SK-N-SH treated with all-trans-retinoic acid at 6 μM for 48 hours (cell line): ENCODE results near the gene SEC14L5.

Source experiments
- ATAC-seq: fragments of 200-7000 bp; cut with Tn5 transposase; 3 replicates; pipeline ENCODE4 v1.9.1; 2020; ENCODE audit warnings: mild to moderate bottlenecking, moderate library complexity
- ARNTL ChIP-seq: fragments of 450-650 bp; formaldehyde crosslinking; IDR thresholded peaks from 2 replicates; pipeline ENCODE4 v1.5.0; 2020; ENCODE audit warnings: low read depth, mild to moderate bottlenecking, moderate library complexity, borderline replicate concordance
- BACH2 ChIP-seq: fragments of 250-450 bp; sonication (Bioruptor Pico); IDR thresholded peaks from 2 replicates; pipeline ENCODE4 v1.9.0; 2021; ENCODE audit warnings: mild to moderate bottlenecking, borderline replicate concordance
- CSDC2 ChIP-seq: fragments of 250-450 bp; sonication (Bioruptor Pico); IDR thresholded peaks from 2 replicates; pipeline ENCODE4 v1.5.0; 2020; ENCODE audit warnings: mild to moderate bottlenecking, moderate library complexity
- ESRRG ChIP-seq: fragments of 250-450 bp; sonication (Bioruptor Pico); IDR thresholded peaks from 2 replicates; pipeline ENCODE4 v1.6.1; 2021; ENCODE audit warnings: mild to moderate bottlenecking
- OSR1 ChIP-seq: fragments of 250-450 bp; sonication (Bioruptor Pico); IDR thresholded peaks from 2 replicates; pipeline ENCODE4 v1.8.0; 2022; ENCODE audit warnings: moderate library complexity, mild to moderate bottlenecking, inconsistent platforms
- RARB ChIP-seq: fragments of 250-450 bp; sonication (Bioruptor Pico); IDR thresholded peaks from 2 replicates; pipeline ENCODE4 v1.8.0; 2021; ENCODE audit warnings: mild to moderate bottlenecking, moderate library complexity
- SNAI2 ChIP-seq: fragments of 250-450 bp; sonication (Bioruptor Pico); IDR thresholded peaks from 2 replicates; pipeline ENCODE4 v1.5.0; 2020; ENCODE audit warnings: mild to moderate bottlenecking, moderate library complexity
- TCF4 ChIP-seq: fragments of 250-450 bp; sonication (Bioruptor Pico); IDR thresholded peaks from 2 replicates; pipeline ENCODE4 v1.8.0; 2021; ENCODE audit warnings: mild to moderate bottlenecking, moderate library complexity, borderline replicate concordance
- TOX ChIP-seq: fragments of 250-450 bp; sonication (Bioruptor Pico); IDR thresholded peaks from 2 replicates; pipeline ENCODE4 v1.8.0; 2021; ENCODE audit warnings: mild to moderate bottlenecking, moderate library complexity, borderline replicate concordance
- ZFP3 ChIP-seq: fragments of 250-450 bp; sonication (Bioruptor Pico); IDR thresholded peaks from 2 replicates; pipeline ENCODE4 v1.5.0; 2020; ENCODE audit warnings: mild to moderate bottlenecking, moderate library complexity
- ZFP30 ChIP-seq: fragments of 450-650 bp; formaldehyde crosslinking; IDR thresholded peaks from 2 replicates; pipeline ENCODE4 v1.5.0; 2022; ENCODE audit warnings: mild to moderate bottlenecking, moderate library complexity
- ZNF70 ChIP-seq: fragments of 450-650 bp; formaldehyde crosslinking; IDR thresholded peaks from 2 replicates; pipeline ENCODE4 v1.5.0; 2020; ENCODE audit warnings: mild to moderate bottlenecking, moderate library complexity
- ZNF8 ChIP-seq: fragments of 450-650 bp; formaldehyde crosslinking; IDR thresholded peaks from 2 replicates; pipeline ENCODE4 v1.5.0; 2020; ENCODE audit warnings: mild to moderate bottlenecking, moderate library complexity
- TF ChIP-seq, protein P1 (sequence below): fragments of 250-450 bp; sonication (Bioruptor Pico); IDR thresholded peaks from 2 replicates; pipeline ENCODE4 v1.5.1; 2021; ENCODE audit warnings: mild to moderate bottlenecking, moderate library complexity
- TF ChIP-seq, protein P2 (sequence below): fragments of 250-450 bp; sonication (Bioruptor Pico); IDR thresholded peaks from 2 replicates; pipeline ENCODE4 v1.8.0; 2020; ENCODE audit warnings: mild to moderate bottlenecking, moderate library complexity, borderline replicate concordance
- TF ChIP-seq, protein P3 (sequence below): fragments of 250-450 bp; sonication (Bioruptor Pico); IDR thresholded peaks from 2 replicates; pipeline ENCODE4 v1.5.0; 2020; ENCODE audit warnings: mild to moderate bottlenecking, moderate library complexity

SEC14L5 gene

DNA sequence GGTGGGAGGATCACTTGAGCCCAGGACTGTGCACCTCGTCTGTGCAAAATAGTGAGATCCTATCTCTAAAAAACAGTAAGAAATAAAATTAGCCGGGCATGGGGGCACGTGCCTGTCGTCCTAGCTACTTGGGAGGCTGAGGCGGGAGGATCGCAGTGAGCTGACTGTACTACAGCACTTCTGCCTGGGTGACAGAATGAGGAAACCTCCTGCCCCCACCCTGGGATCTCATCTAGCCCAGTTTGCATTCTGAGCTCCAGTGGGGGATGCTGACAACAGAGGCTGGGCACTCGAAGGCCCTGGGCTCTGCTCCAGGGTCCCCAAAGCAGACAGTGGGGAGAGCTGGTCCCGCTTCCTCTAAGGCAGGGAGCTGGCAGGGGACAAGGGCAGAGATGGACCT is 68.5 kb downstream of the SEC14L5 start (continued):
- TF ChIP-seq, protein P1, sequence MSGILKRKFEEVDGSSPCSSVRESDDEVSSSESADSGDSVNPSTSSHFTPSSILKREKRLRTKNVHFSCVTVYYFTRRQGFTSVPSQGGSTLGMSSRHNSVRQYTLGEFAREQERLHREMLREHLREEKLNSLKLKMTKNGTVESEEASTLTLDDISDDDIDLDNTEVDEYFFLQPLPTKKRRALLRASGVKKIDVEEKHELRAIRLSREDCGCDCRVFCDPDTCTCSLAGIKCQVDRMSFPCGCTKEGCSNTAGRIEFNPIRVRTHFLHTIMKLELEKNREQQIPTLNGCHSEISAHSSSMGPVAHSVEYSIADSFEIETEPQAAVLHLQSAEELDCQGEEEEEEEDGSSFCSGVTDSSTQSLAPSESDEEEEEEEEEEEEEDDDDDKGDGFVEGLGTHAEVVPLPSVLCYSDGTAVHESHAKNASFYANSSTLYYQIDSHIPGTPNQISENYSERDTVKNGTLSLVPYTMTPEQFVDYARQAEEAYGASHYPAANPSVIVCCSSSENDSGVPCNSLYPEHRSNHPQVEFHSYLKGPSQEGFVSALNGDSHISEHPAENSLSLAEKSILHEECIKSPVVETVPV (CRISPR knock-in tag) = no peak
- TF ChIP-seq RARB (CRISPR knock-in tag) = no peak
- no peak for TF ChIP-seq ZNF8 (CRISPR knock-in tag)
- no peak for TF ChIP-seq BACH2 (CRISPR knock-in tag)
- TF ChIP-seq, protein P2, sequence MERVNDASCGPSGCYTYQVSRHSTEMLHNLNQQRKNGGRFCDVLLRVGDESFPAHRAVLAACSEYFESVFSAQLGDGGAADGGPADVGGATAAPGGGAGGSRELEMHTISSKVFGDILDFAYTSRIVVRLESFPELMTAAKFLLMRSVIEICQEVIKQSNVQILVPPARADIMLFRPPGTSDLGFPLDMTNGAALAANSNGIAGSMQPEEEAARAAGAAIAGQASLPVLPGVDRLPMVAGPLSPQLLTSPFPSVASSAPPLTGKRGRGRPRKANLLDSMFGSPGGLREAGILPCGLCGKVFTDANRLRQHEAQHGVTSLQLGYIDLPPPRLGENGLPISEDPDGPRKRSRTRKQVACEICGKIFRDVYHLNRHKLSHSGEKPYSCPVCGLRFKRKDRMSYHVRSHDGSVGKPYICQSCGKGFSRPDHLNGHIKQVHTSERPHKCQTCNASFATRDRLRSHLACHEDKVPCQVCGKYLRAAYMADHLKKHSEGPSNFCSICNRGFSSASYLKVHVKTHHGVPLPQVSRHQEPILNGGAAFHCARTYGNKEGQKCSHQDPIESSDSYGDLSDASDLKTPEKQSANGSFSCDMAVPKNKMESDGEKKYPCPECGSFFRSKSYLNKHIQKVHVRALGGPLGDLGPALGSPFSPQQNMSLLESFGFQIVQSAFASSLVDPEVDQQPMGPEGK (CRISPR knock-in tag) = no peak
- no peak for TF ChIP-seq CSDC2 (CRISPR knock-in tag)
- no peak for TF ChIP-seq SNAI2 (CRISPR knock-in tag)
- TF ChIP-seq TOX (CRISPR knock-in tag) = no peak
- TF ChIP-seq, all 23 proteins: peak for 0

DNA sequence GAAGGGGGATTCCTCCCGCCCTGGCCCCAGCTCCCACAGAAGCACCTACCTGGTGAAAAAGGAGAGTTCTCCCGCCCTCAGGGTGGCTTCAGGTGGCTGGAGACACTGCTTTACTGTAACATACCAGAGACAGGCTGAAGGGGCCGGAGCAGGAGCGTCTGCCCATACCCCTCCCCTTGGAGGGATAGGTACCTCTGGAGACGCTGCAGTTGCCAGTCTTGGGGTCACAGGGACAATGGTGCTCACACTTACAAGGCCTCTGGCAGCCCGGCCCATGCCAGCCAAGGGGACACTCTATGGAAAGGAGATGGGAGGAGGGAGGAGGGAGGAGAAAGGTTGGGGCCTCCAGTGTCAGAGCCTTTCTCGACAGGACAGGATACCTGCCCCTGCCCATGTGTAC is 69.0 kb downstream of the SEC14L5 start:
- TF ChIP-seq ARNTL (CRISPR knock-in tag) (no peak), TCF4 (CRISPR knock-in tag) (no peak), ZNF70 (no peak), TOX (CRISPR knock-in tag) (no peak), SNAI2 (CRISPR knock-in tag) (no peak), RARB (CRISPR knock-in tag) (no peak), ZFP30 (CRISPR knock-in tag) (no peak)
- TF ChIP-seq, protein P1 (CRISPR knock-in tag) = no peak
- TF ChIP-seq, protein P3, sequence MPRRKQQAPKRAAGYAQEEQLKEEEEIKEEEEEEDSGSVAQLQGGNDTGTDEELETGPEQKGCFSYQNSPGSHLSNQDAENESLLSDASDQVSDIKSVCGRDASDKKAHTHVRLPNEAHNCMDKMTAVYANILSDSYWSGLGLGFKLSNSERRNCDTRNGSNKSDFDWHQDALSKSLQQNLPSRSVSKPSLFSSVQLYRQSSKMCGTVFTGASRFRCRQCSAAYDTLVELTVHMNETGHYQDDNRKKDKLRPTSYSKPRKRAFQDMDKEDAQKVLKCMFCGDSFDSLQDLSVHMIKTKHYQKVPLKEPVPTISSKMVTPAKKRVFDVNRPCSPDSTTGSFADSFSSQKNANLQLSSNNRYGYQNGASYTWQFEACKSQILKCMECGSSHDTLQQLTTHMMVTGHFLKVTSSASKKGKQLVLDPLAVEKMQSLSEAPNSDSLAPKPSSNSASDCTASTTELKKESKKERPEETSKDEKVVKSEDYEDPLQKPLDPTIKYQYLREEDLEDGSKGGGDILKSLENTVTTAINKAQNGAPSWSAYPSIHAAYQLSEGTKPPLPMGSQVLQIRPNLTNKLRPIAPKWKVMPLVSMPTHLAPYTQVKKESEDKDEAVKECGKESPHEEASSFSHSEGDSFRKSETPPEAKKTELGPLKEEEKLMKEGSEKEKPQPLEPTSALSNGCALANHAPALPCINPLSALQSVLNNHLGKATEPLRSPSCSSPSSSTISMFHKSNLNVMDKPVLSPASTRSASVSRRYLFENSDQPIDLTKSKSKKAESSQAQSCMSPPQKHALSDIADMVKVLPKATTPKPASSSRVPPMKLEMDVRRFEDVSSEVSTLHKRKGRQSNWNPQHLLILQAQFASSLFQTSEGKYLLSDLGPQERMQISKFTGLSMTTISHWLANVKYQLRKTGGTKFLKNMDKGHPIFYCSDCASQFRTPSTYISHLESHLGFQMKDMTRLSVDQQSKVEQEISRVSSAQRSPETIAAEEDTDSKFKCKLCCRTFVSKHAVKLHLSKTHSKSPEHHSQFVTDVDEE (CRISPR knock-in tag) = no peak
- no peak for ATAC-seq

DNA sequence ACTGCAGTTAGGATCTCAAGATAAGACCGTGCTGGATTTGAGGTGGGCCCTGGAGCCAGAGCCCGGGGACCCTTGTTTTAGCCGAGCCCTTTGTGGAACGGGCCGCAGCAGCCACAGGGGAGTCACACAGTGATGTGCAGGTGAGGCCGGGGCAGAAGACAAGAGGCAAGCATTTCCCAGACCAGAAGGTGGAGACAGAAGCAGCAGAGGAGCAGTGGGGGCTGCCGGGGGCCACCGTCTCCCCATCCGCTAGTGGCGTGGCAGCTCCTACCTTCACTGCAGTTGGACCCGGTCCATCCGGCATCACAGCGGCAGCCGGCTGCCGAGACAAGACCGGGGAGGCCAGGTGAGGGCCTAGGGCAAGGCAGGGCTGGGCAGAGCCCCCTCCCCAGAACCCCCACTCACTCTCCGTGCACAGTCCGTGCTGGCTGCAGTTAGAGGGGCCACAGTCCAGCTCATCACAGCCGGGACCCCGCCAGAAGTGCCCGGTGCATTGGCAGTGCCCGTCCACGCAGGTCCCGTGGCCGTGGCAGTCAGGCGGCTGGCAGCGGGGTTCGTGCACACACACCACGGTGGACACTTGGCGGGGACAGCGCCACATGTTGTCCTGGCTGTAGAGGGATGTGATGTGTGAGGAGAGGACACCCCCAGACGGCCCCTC is 69.6 kb downstream of the SEC14L5 start:
- no peak for TF ChIP-seq ESRRG
- TF ChIP-seq, protein P1 (CRISPR knock-in tag) = no peak
- TF ChIP-seq ZNF8 (CRISPR knock-in tag) = no peak
- no peak for ATAC-seq

DNA sequence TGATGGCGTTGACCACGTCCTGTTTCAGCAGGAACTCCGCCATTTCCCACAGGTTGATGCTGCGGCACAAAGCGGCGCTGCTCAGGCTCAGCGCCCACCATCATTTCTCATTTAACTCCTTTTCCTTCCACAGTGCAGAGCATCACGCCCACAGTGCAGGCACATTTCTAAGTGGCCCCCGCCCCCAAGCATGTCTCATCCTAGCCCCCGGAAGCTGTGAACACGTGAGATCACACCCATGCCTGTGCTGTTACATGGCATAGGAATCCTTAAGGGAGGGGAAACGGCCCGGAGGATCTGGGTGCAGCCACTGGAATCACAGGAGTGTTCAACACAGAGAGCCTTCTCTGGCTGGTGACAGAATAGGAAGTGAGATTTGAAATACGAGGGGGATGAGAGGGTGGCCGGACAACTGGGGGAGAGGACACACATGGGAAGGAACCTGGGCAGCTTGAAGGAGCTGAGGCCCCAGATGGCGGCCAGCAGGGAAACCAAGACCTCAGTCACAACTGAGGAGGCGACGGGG is 70.9 kb downstream of the SEC14L5 start:
- no peak for TF ChIP-seq ZFP30 (CRISPR knock-in tag)
- TF ChIP-seq ZFP3 (CRISPR knock-in tag) = no peak
- no peak for TF ChIP-seq OSR1 (CRISPR knock-in tag)
- no peak for ATAC-seq
